Activated T-helper 2 cell treated with anti-CD3 and anti-CD28 coated beads, Interferon-gamma antibody, Interleukin-2, Interleukin-4, amounts not matched to agents 10 μg/mL and 5 μg/mL and 100 μg/mL, durations not matched to agents 14 hours and 24 hours and 36 hours (primary cell): ENCODE measurements around the gene SPTBN4. TPM values are rescaled to one million over a fixed set of nuclear protein-coding genes. Genes with fewer than 3 reads are reported as not detected.
"Not testable (repeated sequence)": the region's sequence is repeated elsewhere in the genome, so short reads cannot be mapped to it uniquely, and the experiment has no call there.

Experiments used
- DNase-seq: peaks from one replicate; pipeline ENCODE4 v3.0.0; 2021; ENCODE audit warnings: low spot score
- H3K27ac Mint-ChIP-seq: one replicate; pipeline ENCODE4 v1.8.0; 2021; ENCODE audit warnings: mixed read lengths
- H3K27me3 Mint-ChIP-seq: one replicate; pipeline ENCODE4 v1.8.0; 2021; ENCODE audit warnings: low read depth, mixed read lengths
- H3K36me3 Mint-ChIP-seq: one replicate; pipeline ENCODE4 v1.8.0; 2021; ENCODE audit warnings: low read depth, mixed read lengths
- H3K4me1 Mint-ChIP-seq: one replicate; pipeline ENCODE4 v1.8.0; 2021; ENCODE audit warnings: low read depth, mixed read lengths
- H3K4me3 Mint-ChIP-seq: one replicate; pipeline ENCODE4 v1.8.0; 2021; ENCODE audit warnings: low read depth, mild to moderate bottlenecking, moderate library complexity, mixed read lengths
- H3K9me3 Mint-ChIP-seq: one replicate; pipeline ENCODE4 v1.8.0; 2021; ENCODE audit warnings: mixed read lengths
- intact Hi-C: fragments of 100-400 bp; cut with micrococcal nuclease; formaldehyde crosslinking; loops from one replicate; pipeline ENCODE4 v1.15.1; 2023
- total RNA-seq: library from RNA; stranded (reverse); gene quantifications from 2 replicates; pipeline ENCODE4 v1.2.3, GENCODE V29; 2022

SPTBN4 gene
- total RNA-seq, 1 donor from 2014 or later: 0.30 TPM

DNA sequence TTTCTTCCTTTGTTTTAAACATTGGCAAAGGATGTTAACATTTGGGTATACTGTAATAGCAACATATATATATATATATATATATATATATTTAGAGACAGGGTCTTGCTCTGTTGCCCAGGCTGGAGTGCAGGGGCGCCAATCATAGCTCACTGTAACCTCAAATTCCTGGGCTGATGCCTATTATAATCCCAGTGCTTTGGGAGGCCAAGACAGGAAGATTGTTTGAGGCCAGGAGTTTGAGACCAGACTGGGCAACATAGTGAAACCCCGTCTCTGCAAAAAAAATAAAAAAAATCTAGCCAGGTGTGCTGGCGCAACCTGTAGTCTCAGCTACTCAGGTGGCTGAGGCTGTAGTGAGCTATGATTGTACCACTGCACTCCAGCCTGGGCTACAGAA lies 6.6 kb upstream of the SPTBN4 start:
- Mint-ChIP-seq H3K4me1 (peaks cover 9% of the 10 kb centered on the region), H3K9me3 (no peaks in the 10 kb centered on the region), H3K36me3 (no peaks in the 10 kb centered on the region), H3K27me3 (no peaks in the 10 kb centered on the region), H3K4me3 (no peak overlapping the region), H3K27ac (no peak overlapping the region)
- DNase-seq: no peak
- intact Hi-C loops: no loop called here

DNA sequence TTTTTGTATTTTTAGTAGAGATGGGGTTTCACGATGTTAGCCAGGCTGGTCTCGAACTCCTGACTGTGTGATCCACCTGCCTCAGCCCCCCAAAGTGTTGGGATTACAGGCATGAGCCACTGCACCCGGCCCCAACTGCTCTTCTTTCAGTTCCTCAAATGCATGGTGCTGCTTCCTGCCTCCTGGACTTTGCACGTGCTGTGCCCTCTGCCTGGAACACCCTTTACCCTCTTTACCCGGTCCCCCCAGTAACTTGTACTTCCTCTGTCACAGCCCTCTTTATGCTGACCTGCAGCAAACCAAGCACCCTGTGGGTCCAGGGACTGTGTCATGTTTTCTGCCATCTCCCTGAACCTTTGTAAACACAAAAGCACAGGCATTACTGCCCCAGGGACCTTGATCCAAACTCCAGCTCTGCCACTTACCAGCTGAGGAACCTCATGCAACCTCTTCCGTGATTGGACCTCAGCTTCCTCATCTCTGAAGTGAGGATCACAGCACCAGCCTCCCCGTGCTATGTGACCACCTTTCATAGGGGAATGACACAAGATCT lies 5.1 kb upstream of the SPTBN4 start:
- no peak for DNase-seq
- Mint-ChIP-seq H3K27ac (no peak overlapping the region), H3K36me3 (peaks cover 5% of the 10 kb centered on the region), H3K27me3 (peaks cover 7% of the 10 kb centered on the region), H3K4me3 (no peak overlapping the region), H3K4me1 (peaks cover 21% of the 10 kb centered on the region), H3K9me3 (no peaks in the 10 kb centered on the region)
- intact Hi-C loops: no loop called here

GRCh38 chr19:40463587-40464037 lies 3.2 kb upstream of the SPTBN4 start:
- H3K36me3 Mint-ChIP-seq, intact Hi-C loops, DNase-seq, H3K4me3 Mint-ChIP-seq, H3K9me3 Mint-ChIP-seq: not testable (repeated sequence)
- H3K27ac Mint-ChIP-seq: peak overlapping the region; percentile 55
- H3K27me3 Mint-ChIP-seq: peaks cover 18% of the 10 kb centered on the region
- H3K4me1 Mint-ChIP-seq: peaks cover 21% of the 10 kb centered on the region

GRCh38 chr19:40464059-40465024 lies 2.5 kb upstream of the SPTBN4 start:
- Mint-ChIP-seq H3K4me3 (peak overlapping the region; percentile 87), H3K9me3 (no peaks in the 10 kb centered on the region), H3K4me1 (peaks cover 21% of the 10 kb centered on the region), H3K27me3 (peaks cover 24% of the 10 kb centered on the region), H3K36me3 (peaks cover 5% of the 10 kb centered on the region), H3K27ac (peak overlapping the region; percentile 40)
- peak; percentile 53 for DNase-seq
- intact Hi-C loops: loop anchor here (1.0 to 5.0 kb wide), 2 partner anchors 21 to 148 kb away; no protein-coding TSS in a partner anchor

DNA sequence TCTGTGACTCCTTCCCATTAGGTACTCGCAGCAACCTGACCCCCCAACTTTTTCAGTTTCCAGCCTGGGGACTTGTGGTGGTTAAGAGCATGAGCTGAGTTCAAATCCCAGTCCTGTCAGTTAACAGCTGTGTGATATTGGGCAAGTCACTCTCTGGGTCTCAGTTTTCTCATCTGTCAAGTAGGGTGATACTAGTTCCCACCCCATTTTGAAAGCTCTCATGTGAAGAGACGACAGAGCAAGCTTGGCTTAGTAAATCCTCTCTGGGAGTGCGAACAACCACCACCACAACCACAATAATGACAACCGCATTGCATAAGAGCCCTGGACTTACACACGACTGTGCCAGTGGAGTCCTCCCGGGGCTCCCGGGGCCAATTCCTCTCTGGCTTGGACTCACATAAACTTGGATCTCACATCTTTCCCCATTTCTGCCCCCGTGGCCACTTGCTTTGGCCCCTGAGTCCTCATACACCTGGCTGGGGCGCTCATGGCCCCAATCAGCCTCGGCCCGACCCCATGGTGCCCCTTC lies 1.7 kb upstream of the SPTBN4 start:
- Mint-ChIP-seq H3K4me3 (peak overlapping the region; percentile 87), H3K4me1 (peaks cover 21% of the 10 kb centered on the region), H3K27me3 (peaks cover 24% of the 10 kb centered on the region), H3K36me3 (peaks cover 5% of the 10 kb centered on the region), H3K27ac (peak overlapping the region; percentile 78), H3K9me3 (no peaks in the 10 kb centered on the region)
- intact Hi-C loops: loop anchor here (1.0 to 5.0 kb wide), 2 partner anchors 22 to 147 kb away; no protein-coding TSS in a partner anchor
- no peak for DNase-seq

- H3K4me1 Mint-ChIP-seq: peaks cover 21% of the 10 kb centered on the region
- H3K27me3 Mint-ChIP-seq: peaks cover 24% of the 10 kb centered on the region
- intact Hi-C loops: loop anchor here (1.0 to 5.0 kb wide), 3 partner anchors 22 to 147 kb away; no protein-coding TSS in a partner anchor
- H3K4me3 Mint-ChIP-seq: peak within 1 kb of the TSS; percentile 87
- H3K36me3 Mint-ChIP-seq: peaks cover 5% of the 10 kb centered on the region
- no peaks in the 10 kb centered on the region for H3K9me3 Mint-ChIP-seq
- peak within 1 kb of the TSS; percentile 78 for H3K27ac Mint-ChIP-seq
- DNase-seq: peak; percentile 99
These were observed 1.1 kb upstream of the SPTBN4 start, which contains the start of gene BLVRB for GRCh38 chr19:40465557-40466218. Gene BLVRB, minus strand, starts transcription at chr19:40465745. Its CDS starts 57 bp downstream, at chr19:40465688.

DNA sequence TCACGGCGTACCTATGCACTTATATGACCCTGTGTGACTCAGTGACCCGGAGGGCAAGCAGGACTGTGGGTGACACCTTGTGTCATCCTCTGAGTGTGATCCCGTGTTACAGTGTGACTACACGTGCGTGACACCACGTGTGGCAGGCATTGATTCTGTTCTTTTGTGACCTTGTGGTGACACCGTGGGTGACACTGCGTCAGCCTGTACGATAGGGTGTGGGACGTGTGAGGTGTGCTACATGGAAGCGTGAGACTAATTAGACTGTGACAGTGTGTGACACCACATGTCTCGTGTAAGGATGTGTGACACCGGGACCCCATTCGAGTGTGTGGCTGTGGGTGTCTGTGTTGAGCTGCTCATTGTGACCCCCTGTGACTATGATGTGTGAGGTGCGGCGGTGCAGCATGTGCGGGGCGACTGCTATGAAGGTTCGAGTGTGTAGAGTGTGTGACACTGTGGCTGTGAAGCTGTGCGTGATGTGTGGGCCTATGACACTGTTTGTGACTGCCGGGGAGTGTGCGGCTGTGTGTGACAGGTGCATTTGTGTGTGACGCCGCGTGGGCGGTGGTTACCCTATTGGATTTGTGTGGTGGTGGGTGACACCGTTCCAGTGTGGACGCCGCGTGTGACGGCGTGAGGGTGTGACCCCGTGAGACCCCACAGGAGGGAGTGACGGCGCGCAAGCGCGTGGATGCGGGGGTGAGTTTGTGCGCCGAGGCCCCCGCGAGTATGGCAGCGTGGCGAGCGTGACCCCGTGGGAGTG lies 399 bp upstream of the SPTBN4 start:
- Mint-ChIP-seq H3K36me3 (peaks cover 5% of the 10 kb centered on the region), H3K9me3 (no peaks in the 10 kb centered on the region), H3K27me3 (peaks cover 24% of the 10 kb centered on the region), H3K27ac (peak overlapping the region; percentile 44), H3K4me3 (peak overlapping the region; percentile 87), H3K4me1 (peaks cover 21% of the 10 kb centered on the region)
- intact Hi-C loops: loop anchor here (1.0 to 5.0 kb wide), 2 partner anchors 45 to 146 kb away; no protein-coding TSS in a partner anchor
- DNase-seq: peak; percentile 18

DNA sequence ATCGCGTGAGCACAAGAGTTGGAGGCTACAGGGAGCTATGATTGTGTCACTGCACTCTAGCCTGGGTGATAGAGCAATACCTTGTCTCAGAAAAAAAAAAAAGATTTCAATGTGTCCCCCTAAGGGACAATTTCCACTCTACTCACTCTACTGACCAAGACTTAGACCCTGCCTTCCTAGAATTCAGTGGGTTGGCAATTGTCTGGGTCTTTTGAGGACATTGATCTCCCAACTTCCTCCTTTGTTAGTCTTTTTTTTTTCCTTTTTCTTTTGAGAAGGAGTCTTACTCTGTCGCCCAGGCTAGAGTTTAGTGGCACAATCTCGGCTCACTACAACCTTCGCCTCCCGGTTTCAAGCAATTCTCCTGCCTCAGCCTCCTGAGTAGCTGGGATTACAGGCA lies 2.2 kb downstream of the SPTBN4 start:
- Mint-ChIP-seq H3K27me3 (peaks cover 24% of the 10 kb centered on the region), H3K27ac (no peak overlapping the region), H3K9me3 (no peaks in the 10 kb centered on the region), H3K36me3 (peaks cover 5% of the 10 kb centered on the region), H3K4me1 (peaks cover 18% of the 10 kb centered on the region), H3K4me3 (no peak overlapping the region)
- no peak for DNase-seq
- intact Hi-C loops: loop anchor here (5.0 kb wide), 1 partner anchor 143 kb away; no protein-coding TSS in a partner anchor

- H3K27ac Mint-ChIP-seq: no peak overlapping the region
- intact Hi-C loops: no loop called here
- H3K4me1 Mint-ChIP-seq: peaks cover 6% of the 10 kb centered on the region
- DNase-seq: no peak
- no peak overlapping the region for H3K4me3 Mint-ChIP-seq
- peaks cover 5% of the 10 kb centered on the region for H3K36me3 Mint-ChIP-seq
- peaks cover 23% of the 10 kb centered on the region for H3K27me3 Mint-ChIP-seq
- no peaks in the 10 kb centered on the region for H3K9me3 Mint-ChIP-seq
These were observed 4.3 kb downstream of the SPTBN4 start for GRCh38 chr19:40471111-40471510.

DNA sequence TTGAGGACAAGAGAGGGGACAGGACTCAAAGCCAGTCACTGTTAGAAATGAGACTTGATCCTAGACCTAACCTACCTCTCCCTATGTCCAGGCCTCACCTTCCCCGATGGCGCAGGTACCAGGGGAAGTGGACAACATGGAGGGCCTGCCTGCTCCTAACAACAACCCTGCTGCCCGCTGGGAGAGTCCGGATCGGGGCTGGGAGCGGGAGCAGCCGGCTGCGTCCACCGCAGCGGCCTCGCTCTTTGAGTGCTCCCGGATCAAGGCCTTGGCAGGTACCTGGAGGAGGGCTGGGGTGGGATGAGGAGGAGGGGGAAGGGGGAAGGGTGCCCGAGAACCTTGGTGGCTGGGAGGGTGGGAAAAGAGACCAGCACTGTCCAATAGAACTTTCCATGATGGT lies 5.7 kb downstream of the SPTBN4 start:
- no peaks in the 10 kb centered on the region for H3K4me1 Mint-ChIP-seq
- H3K27me3 Mint-ChIP-seq: peaks cover 16% of the 10 kb centered on the region
- H3K4me3 Mint-ChIP-seq: no peak overlapping the region
- no peak for DNase-seq
- no peak overlapping the region for H3K27ac Mint-ChIP-seq
- no peaks in the 10 kb centered on the region for H3K9me3 Mint-ChIP-seq
- intact Hi-C loops: no loop called here
- no peaks in the 10 kb centered on the region for H3K36me3 Mint-ChIP-seq

DNA sequence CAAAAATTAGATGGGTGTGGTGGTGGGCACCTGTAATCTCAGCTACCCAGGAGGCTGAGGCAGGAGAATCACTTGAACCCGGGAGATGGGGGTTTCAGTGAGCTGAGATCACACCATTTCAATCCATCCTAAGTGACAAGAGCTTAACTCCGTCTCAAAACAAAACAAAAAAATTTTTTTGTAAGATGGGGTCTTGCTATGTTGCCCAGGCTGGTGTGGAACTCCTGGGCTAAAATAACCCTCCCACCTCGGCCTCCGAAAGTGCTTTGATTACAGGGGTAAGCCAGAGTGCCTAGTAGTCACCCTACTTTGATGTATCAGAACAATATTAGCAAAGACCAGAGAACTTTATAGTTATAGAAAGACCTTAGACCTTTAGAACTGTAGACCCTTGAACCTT lies 7.9 kb downstream of the SPTBN4 start:
- H3K27ac Mint-ChIP-seq: no peak overlapping the region
- intact Hi-C loops: no loop called here
- no peaks in the 10 kb centered on the region for H3K36me3 Mint-ChIP-seq
- no peaks in the 10 kb centered on the region for H3K9me3 Mint-ChIP-seq
- H3K4me1 Mint-ChIP-seq: no peaks in the 10 kb centered on the region
- DNase-seq: no peak
- H3K27me3 Mint-ChIP-seq: no peaks in the 10 kb centered on the region
- no peak overlapping the region for H3K4me3 Mint-ChIP-seq
